IMR-90 (cell line): ENCODE measurements around the gene OLFM4. TPM values are rescaled to one million over a fixed set of nuclear protein-coding genes. Genes with fewer than 3 reads are reported as not detected.

Source experiments
- ATAC-seq: fragments of 200-7000 bp; cut with Tn5 transposase; 2 replicates; pipeline ENCODE4 v1.9.1; 2020; ENCODE audit warnings: low read depth, mild to moderate bottlenecking, moderate library complexity
- BruUV-seq: library from RNA; stranded (reverse); fragments of 400-500 nt; replicated peaks from 2 replicates; lab custom pipeline; 2021; lab: Mats Ljungman, UMichigan
- CTCF ChIA-PET: fragments of 300-600 bp; formaldehyde crosslinking; extraction: SDS; loops from one replicate; lab custom pipeline; 2021; ENCODE audit warnings: antibody characterized with exemption; lab: Yijun Ruan, JAX
- POLR2A ChIA-PET: fragments of 300-600 bp; sonication (Branson Sonifier 250); formaldehyde crosslinking; loops from one replicate; lab custom pipeline; 2022; ENCODE audit warnings: antibody characterized with exemption; ENCODE audit not compliant: unreplicated experiment; lab: Charles Lee
- DNase-seq: peaks from one replicate; pipeline ENCODE4 v3.0.0; 2013
- H2AFZ ChIP-seq: replicated peaks from 2 replicates; pipeline ENCODE3; 2013; ENCODE audit warnings: low read length, mild to moderate bottlenecking; ENCODE audit not compliant: poor library complexity
- H2AK5ac ChIP-seq: 2 replicates; pipeline ENCODE4 v1.6.1; 2013; ENCODE audit warnings: low read depth, low read length, inconsistent platforms
- H2AK9ac ChIP-seq: replicated peaks from 2 replicates; pipeline ENCODE3; 2013; ENCODE audit warnings: mild to moderate bottlenecking, low read depth, low read length, moderate library complexity; ENCODE audit not compliant: poor library complexity
- H2BK120ac ChIP-seq: 2 replicates; pipeline ENCODE4 v1.6.1; 2013; ENCODE audit warnings: low read depth, low read length, inconsistent platforms
- H2BK15ac ChIP-seq: 3 replicates; pipeline ENCODE4 v1.6.1; 2013; ENCODE audit warnings: low read depth, low read length, inconsistent platforms
- H2BK20ac ChIP-seq: 2 replicates; pipeline ENCODE4 v1.6.1; 2013; ENCODE audit warnings: low read depth, mild to moderate bottlenecking, inconsistent platforms, low read length, moderate library complexity
- H2BK5ac ChIP-seq: 2 replicates; pipeline ENCODE4 v1.6.1; 2013; ENCODE audit warnings: mild to moderate bottlenecking, low read depth, low read length, inconsistent platforms; ENCODE audit not compliant: poor library complexity, severe bottlenecking
- H3K14ac ChIP-seq: replicated peaks from 2 replicates; pipeline ENCODE4 v1.6.1; 2013; ENCODE audit warnings: low read depth, low read length, inconsistent platforms
- H3K18ac ChIP-seq: 2 replicates; pipeline ENCODE4 v1.6.1; 2013; ENCODE audit warnings: low read depth, low read length, control low read depth
- H3K23ac ChIP-seq: 2 replicates; pipeline ENCODE4 v1.6.1; 2013; ENCODE audit warnings: low read depth, low read length, inconsistent platforms
- H3K27ac ChIP-seq: 2 replicates; pipeline ENCODE4 v1.5.1; 2013; ENCODE audit warnings: mild to moderate bottlenecking, control low read depth, low read length; ENCODE audit not compliant: insufficient read depth
- H3K27me3 ChIP-seq: 2 replicates; pipeline ENCODE4 v1.6.1; 2013; ENCODE audit warnings: low read length; ENCODE audit not compliant: control insufficient read depth, insufficient read depth
- H3K36me3 ChIP-seq: 2 replicates; pipeline ENCODE4 v1.6.1; 2013; ENCODE audit warnings: low read length, mixed read lengths; ENCODE audit not compliant: control insufficient read depth, insufficient read depth
- H3K4ac ChIP-seq: 2 replicates; pipeline ENCODE4 v1.6.1; 2013; ENCODE audit warnings: low read depth, low read length, inconsistent platforms
- H3K4me1 ChIP-seq: 2 replicates; pipeline ENCODE4 v1.6.1; 2013; ENCODE audit warnings: low read length, mixed read lengths; ENCODE audit not compliant: control insufficient read depth, insufficient read depth
- H3K4me2 ChIP-seq: 2 replicates; pipeline ENCODE4 v1.6.1; 2013; ENCODE audit warnings: low read depth, mild to moderate bottlenecking, control low read depth, low read length, moderate library complexity
- H3K4me3 ChIP-seq: 2 replicates; pipeline ENCODE4 v1.5.1; 2013; ENCODE audit warnings: low read depth, mild to moderate bottlenecking, control low read depth, low read length, moderate library complexity; ENCODE audit not compliant: insufficient read depth
- H3K56ac ChIP-seq: 2 replicates; pipeline ENCODE4 v1.6.1; 2013; ENCODE audit warnings: low read length, inconsistent platforms; ENCODE audit not compliant: insufficient read depth; ENCODE audit errors: extremely low read depth
- H3K79me1 ChIP-seq, 2 experiments: 2 replicates each; pipeline ENCODE4 v1.6.1; 2013; ENCODE audit warnings: low read length in 2 of 2, inconsistent platforms in 1 of 2, low read depth in 1 of 2
- H3K9ac ChIP-seq: 2 replicates; pipeline ENCODE4 v1.6.1; 2013; ENCODE audit warnings: low read depth, low read length, control low read depth
- H3K9me1 ChIP-seq: 2 replicates; pipeline ENCODE4 v1.6.1; 2013; ENCODE audit warnings: low read length, inconsistent platforms; ENCODE audit not compliant: insufficient read depth
- H3K9me3 ChIP-seq: 2 replicates; pipeline ENCODE4 v1.6.1; 2013; ENCODE audit warnings: low read length; ENCODE audit not compliant: control insufficient read depth, insufficient read depth
- H4K20me1 ChIP-seq: 2 replicates; pipeline ENCODE4 v1.6.1; 2013; ENCODE audit warnings: low read length, inconsistent platforms; ENCODE audit not compliant: insufficient read depth
- H4K5ac ChIP-seq: 2 replicates; pipeline ENCODE4 v1.6.1; 2013; ENCODE audit warnings: mild to moderate bottlenecking, low read depth, low read length, control low read depth
- H4K8ac ChIP-seq, 2 experiments: 2 replicates each; pipeline ENCODE4 v1.6.1; 2013; ENCODE audit warnings: low read depth in 2 of 2, low read length in 2 of 2, control low read depth in 1 of 2, inconsistent platforms in 1 of 2
- H4K91ac ChIP-seq: 2 replicates; pipeline ENCODE4 v1.6.1; 2013; ENCODE audit warnings: low read depth, low read length, inconsistent platforms; ENCODE audit not compliant: insufficient read depth
- BHLHE40 ChIP-seq: fragments of 150-350 bp; IDR thresholded peaks from 2 replicates; pipeline ENCODE4 v1.6.1; 2016; ENCODE audit warnings: mild to moderate bottlenecking, low read depth, low read length
- CHD1 ChIP-seq: IDR thresholded peaks from 2 replicates; pipeline ENCODE4 v1.6.1; 2012; ENCODE audit warnings: low read depth, low read length, improper control_type of control experiment
- MAZ ChIP-seq: IDR thresholded peaks from 2 replicates; pipeline ENCODE4 v1.6.1; 2012; ENCODE audit warnings: low read depth, mild to moderate bottlenecking, low read length, improper control_type of control experiment, moderate library complexity, borderline replicate concordance
- RFX5 ChIP-seq: IDR thresholded peaks from 2 replicates; pipeline ENCODE4 v1.8.0; 2012; ENCODE audit warnings: low read depth, mild to moderate bottlenecking, low read length, moderate library complexity
- WGBS, 2 experiments: methylation state at CpG; one replicate each; pipeline versions ENCODE4 v1.1.5 to v1.1.7; 2013; ENCODE audit warnings: missing lambda C conversion rate in 2 of 2; ENCODE audit not compliant: insufficient read length in 1 of 2; ENCODE audit errors: extremely low coverage in 2 of 2; 5-methylcytosine and 5-hydroxymethylcytosine counted together
- dilution Hi-C: fragments of 300-500 bp; cut with HindIII; formaldehyde crosslinking; loops from one replicate; pipeline ENCODE4 v1.14.3; 2018; ENCODE audit warnings: low sequenced_read_pairs; ENCODE audit not compliant: unreplicated experiment
- in situ Hi-C: fragments of 300-500 bp; cut with MboI; formaldehyde crosslinking; loops from 3 replicates; pipeline ENCODE4 v1.14.3; 2019; ENCODE audit warnings: low sequenced_read_pairs, inconsistent platforms, mixed read lengths
- intact Hi-C: fragments of 100-400 bp; cut with micrococcal nuclease; formaldehyde crosslinking; loops from 2 replicates; pipeline ENCODE4 v1.10.0; 2022
- polyA plus RNA-seq, 3 experiments: library from polyadenylated mRNA; depleted of rRNA; stranded (reverse); fragments of >200 nt; gene quantifications; 2 replicates each; pipeline ENCODE4 v1.2.3, GENCODE V29; 2012; ENCODE audit warnings: low replicate concordance in 1 of 3
- total RNA-seq: library from RNA; depleted of rRNA; stranded (reverse); fragments of >200 nt; gene quantifications from 2 replicates; pipeline ENCODE4 v1.2.3, GENCODE V29; 2012

Gene OLFM4
- total and polyA plus RNA-seq, 2 of the 4 experiments (the other 2 are of a cell fraction): not detected

GRCh38 chr13:53038993-53039392 lies 10.4 kb downstream of the OLFM4 start:
- no peak overlapping the region for H2AFZ ChIP-seq
- peaks cover 2% of the 10 kb centered on the region; the same call in 1 of the 2 replicates for H3K9me3 ChIP-seq
- H4K8ac ChIP-seq: no peak overlapping the region
- POLR2A ChIA-PET: no interaction called here
- H3K79me1 ChIP-seq: no peaks in the 10 kb centered on the region
- WGBS, 2 experiments: 40% methylated on average over 1 of the region's 1 CpG; no CpG with 5 or more reads in 1 of the 2 experiments
- H4K20me1 ChIP-seq: no peaks in the 10 kb centered on the region
- in situ Hi-C loops: no loop called here
- no peak overlapping the region for H3K4ac ChIP-seq
- CTCF ChIA-PET: no interaction called here
- dilution Hi-C loops: no loop called here
- H3K56ac ChIP-seq: no peak overlapping the region
- no peak for TF ChIP-seq MAZ
- TF ChIP-seq BHLHE40: no peak
- no peak for TF ChIP-seq CHD1
- TF ChIP-seq RFX5: no peak
- H3K4me2 ChIP-seq: no peak overlapping the region
- H3K9me1 ChIP-seq: no peaks in the 10 kb centered on the region
- H2BK120ac ChIP-seq: no peak overlapping the region
- H2BK15ac ChIP-seq: no peak overlapping the region
- no peaks in the 10 kb centered on the region for H3K27me3 ChIP-seq
- no peak overlapping the region for H3K27ac ChIP-seq
- no peak overlapping the region for H4K5ac ChIP-seq
- no peak overlapping the region for H2BK5ac ChIP-seq
- no peak overlapping the region for H4K91ac ChIP-seq
- no peak overlapping the region for H3K18ac ChIP-seq
- intact Hi-C loops: no loop called here
- DNase-seq: no peak
- BruUV-seq: no TSS peak
- H2AK5ac ChIP-seq: no peak overlapping the region
- H3K4me3 ChIP-seq: no peak overlapping the region
- no peak overlapping the region for H3K14ac ChIP-seq
- H3K23ac ChIP-seq: no peak overlapping the region
- H3K36me3 ChIP-seq: no peaks in the 10 kb centered on the region
- no peak overlapping the region for H2BK20ac ChIP-seq
- no peak overlapping the region for H3K9ac ChIP-seq
- H2AK9ac ChIP-seq: no peak overlapping the region
- no peak for ATAC-seq
- no peaks in the 10 kb centered on the region for H3K4me1 ChIP-seq
